Sigmoid colon (tissue), 7 donors: ENCODE measurements around the gene PM20D1. TPM values are rescaled to one million over a fixed set of nuclear protein-coding genes. Genes with fewer than 3 reads are reported as not detected.

ENCODE experiments used
- DNase-seq: peaks from one replicate; pipeline ENCODE4 v3.0.0-alpha.2; 2019
- H3K27ac ChIP-seq, 4 donors: fragments of 200-600 bp; sonication (generic); one replicate each; pipeline ENCODE4 v1.5.1; 2016 to 2019; ENCODE audit warnings: mild to moderate bottlenecking in 1 of 4
- H3K27me3 ChIP-seq, 3 donors: fragments of 200-600 bp; sonication (generic); one replicate each; pipeline ENCODE4 v1.5.1; 2019; ENCODE audit warnings: mild to moderate bottlenecking in 1 of 3
- H3K36me3 ChIP-seq, 4 donors: fragments of 200-600 bp; sonication (generic); one replicate each; pipeline ENCODE4 v1.5.1; 2016 to 2019
- H3K4me1 ChIP-seq, 4 donors: fragments of 200-600 bp; sonication (generic); one replicate each; pipeline ENCODE4 v1.5.1; 2017 to 2019
- H3K4me3 ChIP-seq, 4 donors: fragments of 200-600 bp; sonication (generic); one replicate each; pipeline ENCODE4 v1.5.1; 2017 to 2019; ENCODE audit warnings: mild to moderate bottlenecking in 2 of 4, moderate library complexity in 1 of 4
- H3K9me3 ChIP-seq, 4 donors: fragments of 200-600 bp in 3 of 4; sonication (generic) in 3 of 4; one replicate each; pipeline versions ENCODE4 v1.5.1 to v1.6.1; 2013 to 2019
- EP300 ChIP-seq, 4 donors: sonication (generic); formaldehyde crosslinking; IDR thresholded peaks; one replicate each; pipeline ENCODE4 v1.6.1; 2017; ENCODE audit warnings: antibody characterized with exemption in 4 of 4
- POLR2A ChIP-seq, 2 donors: fragments of 450-650 bp; IDR thresholded peaks; one replicate each; pipeline ENCODE4 v1.6.1; 2016; ENCODE audit warnings: antibody characterized with exemption in 2 of 2, mild to moderate bottlenecking in 2 of 2, moderate library complexity in 2 of 2
- POLR2AphosphoS5 ChIP-seq, 4 donors: sonication (generic); formaldehyde crosslinking; IDR thresholded peaks; one replicate each; pipeline ENCODE4 v1.6.1; 2017; ENCODE audit warnings: antibody characterized with exemption in 4 of 4
- WGBS, 2 donors: extraction: QIAGEN DNeasy Blood & Tissue Kit; methylation state at CpG; one replicate each; pipeline ENCODE4 v1.1.7; 2013; 5-methylcytosine and 5-hydroxymethylcytosine counted together
- intact Hi-C: fragments of 100-400 bp; cut with DNase I; formaldehyde crosslinking; loops from one replicate; pipeline ENCODE4 v1.15.1; 2023
- polyA plus RNA-seq, 3 donors: library from polyadenylated mRNA; stranded (reverse); fragments of 200-250 nt; gene quantifications; one replicate each; pipeline ENCODE4 v1.2.3, GENCODE V29; 2013
- total RNA-seq, 4 donors: library from RNA; depleted of rRNA; stranded (reverse); fragments of >200 nt; gene quantifications; one replicate each; pipeline ENCODE4 v1.1.0, GENCODE V29; 2016
- TF ChIP-seq, protein P1 (sequence below), 4 experiments: fragments of 450-650 bp in 3 of 4; fragments of 200-600 bp in 1 of 4; IDR thresholded peaks; one replicate each; pipeline ENCODE4 v1.5.1; 2016 to 2019; ENCODE audit warnings: antibody characterized with exemption in 4 of 4, mild to moderate bottlenecking in 3 of 4, moderate library complexity in 2 of 4
- donor health status: healthy with polysubstance abuse.
- donor health status: Bipolar disorder and iron deficiency.
- donor health status: healthy.

The PM20D1 gene
- total and polyA plus RNA-seq, 7 donors = 0.19 to 0.36 TPM; not detected in 5

GRCh38 chr1:205794011-205794730 lies 55.8 kb downstream of the PM20D1 start:
- no peak overlapping the region for H3K27ac ChIP-seq
- 66 to 74% methylated on average over 5 of the region's 5 CpGs for WGBS, 2 donors
- intact Hi-C loops = loop anchor here (5.0 kb wide), 2 partner anchors 123 to 313 kb away; no protein-coding TSS in a partner anchor
- no peaks in the 10 kb centered on the region for H3K27me3 ChIP-seq
- no peaks in the 10 kb centered on the region for H3K9me3 ChIP-seq
- no peaks in the 10 kb centered on the region for H3K4me1 ChIP-seq
- H3K36me3 ChIP-seq = peaks cover 24 to 98% (median 46%) of the 10 kb centered on the region in 4 donors
- H3K4me3 ChIP-seq = no peak overlapping the region
- DNase-seq = no peak
- TF ChIP-seq POLR2AphosphoS5 (IDR thresholded peaks at IDR 0.05) = no peak
- TF ChIP-seq EP300 (IDR thresholded peaks at IDR 0.05) = no peak
- TF ChIP-seq, protein P1, sequence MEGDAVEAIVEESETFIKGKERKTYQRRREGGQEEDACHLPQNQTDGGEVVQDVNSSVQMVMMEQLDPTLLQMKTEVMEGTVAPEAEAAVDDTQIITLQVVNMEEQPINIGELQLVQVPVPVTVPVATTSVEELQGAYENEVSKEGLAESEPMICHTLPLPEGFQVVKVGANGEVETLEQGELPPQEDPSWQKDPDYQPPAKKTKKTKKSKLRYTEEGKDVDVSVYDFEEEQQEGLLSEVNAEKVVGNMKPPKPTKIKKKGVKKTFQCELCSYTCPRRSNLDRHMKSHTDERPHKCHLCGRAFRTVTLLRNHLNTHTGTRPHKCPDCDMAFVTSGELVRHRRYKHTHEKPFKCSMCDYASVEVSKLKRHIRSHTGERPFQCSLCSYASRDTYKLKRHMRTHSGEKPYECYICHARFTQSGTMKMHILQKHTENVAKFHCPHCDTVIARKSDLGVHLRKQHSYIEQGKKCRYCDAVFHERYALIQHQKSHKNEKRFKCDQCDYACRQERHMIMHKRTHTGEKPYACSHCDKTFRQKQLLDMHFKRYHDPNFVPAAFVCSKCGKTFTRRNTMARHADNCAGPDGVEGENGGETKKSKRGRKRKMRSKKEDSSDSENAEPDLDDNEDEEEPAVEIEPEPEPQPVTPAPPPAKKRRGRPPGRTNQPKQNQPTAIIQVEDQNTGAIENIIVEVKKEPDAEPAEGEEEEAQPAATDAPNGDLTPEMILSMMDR (IDR thresholded peaks at IDR 0.05) = no peak
- no peak for TF ChIP-seq POLR2A (IDR thresholded peaks at IDR 0.05)

- TF ChIP-seq, protein P1 (IDR thresholded peaks at IDR 0.05) = no peak
- no peak for TF ChIP-seq POLR2A (IDR thresholded peaks at IDR 0.05)
- no peak for TF ChIP-seq POLR2AphosphoS5 (IDR thresholded peaks at IDR 0.05)
- no peak for TF ChIP-seq EP300 (IDR thresholded peaks at IDR 0.05)
- intact Hi-C loops = loop anchor here (5.0 kb wide), 2 partner anchors 124 to 314 kb away; no protein-coding TSS in a partner anchor
- Histone ChIP-seq H3K27me3 (no peaks in the 10 kb centered on the region), H3K4me1 (no peaks in the 10 kb centered on the region), H3K9me3 (no peaks in the 10 kb centered on the region), H3K4me3 (no peak overlapping the region), H3K36me3 (peaks cover 13 to 88% (median 37%) of the 10 kb centered on the region in 4 donors), H3K27ac (no peak overlapping the region)
- 83 to 86% methylated on average over 6 of the region's 6 CpGs for WGBS, 2 donors
- DNase-seq = no peak
Measured at GRCh38 chr1:205792961-205793673, 56.8 kb downstream of the PM20D1 start.

- H3K27me3 ChIP-seq = no peaks in the 10 kb centered on the region
- no peak for DNase-seq
- intact Hi-C loops = loop anchor here (5.0 kb wide), 2 partner anchors 125 to 315 kb away; no protein-coding TSS in a partner anchor
- H3K9me3 ChIP-seq = no peaks in the 10 kb centered on the region
- H3K4me3 ChIP-seq = no peak overlapping the region
- TF ChIP-seq EP300 (IDR thresholded peaks at IDR 0.05) (no peak), POLR2AphosphoS5 (IDR thresholded peaks at IDR 0.05) (no peak), POLR2A (IDR thresholded peaks at IDR 0.05) (no peak)
- TF ChIP-seq, protein P1 (IDR thresholded peaks at IDR 0.05) = no peak
- peaks cover 8 to 82% (median 35%) of the 10 kb centered on the region in 4 donors for H3K36me3 ChIP-seq
- no peak overlapping the region for H3K27ac ChIP-seq
- 78 to 91% methylated on average over 8 of the region's 8 CpGs for WGBS, 2 donors
- no peaks in the 10 kb centered on the region for H3K4me1 ChIP-seq
Measured at GRCh38 chr1:205792481-205792881, 57.5 kb downstream of the PM20D1 start.

DNA sequence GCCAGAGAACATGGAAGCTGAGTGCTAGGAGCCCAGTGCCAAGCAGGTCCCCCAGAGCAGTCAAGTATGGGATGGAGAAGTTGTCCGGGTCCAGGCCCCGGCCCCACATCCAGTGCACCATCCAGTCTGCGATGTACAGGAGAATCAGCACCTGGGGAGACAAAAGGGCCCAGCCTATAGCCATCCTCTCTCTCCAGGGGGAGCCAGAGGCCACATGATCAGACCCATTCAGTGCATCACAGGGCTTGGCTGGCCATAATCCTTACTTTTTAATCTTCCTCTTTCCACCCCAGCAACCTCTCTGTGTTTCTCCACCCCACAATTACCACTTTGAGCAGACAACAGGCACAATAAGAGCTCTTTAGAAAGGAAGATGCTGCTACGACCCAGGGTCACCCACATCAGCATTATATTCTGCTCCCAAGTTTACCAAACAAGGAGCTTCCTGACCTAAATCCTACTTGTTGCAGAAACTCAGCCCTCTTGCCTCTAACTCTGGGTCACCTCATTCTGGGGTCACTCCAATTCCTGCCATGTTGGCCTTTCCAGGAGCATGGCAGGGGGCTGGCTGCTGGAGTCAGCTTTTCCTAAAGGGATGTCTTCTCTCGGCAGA lies 58.3 kb downstream of the PM20D1 start:
- intact Hi-C loops = loop anchor here (1.0 to 5.0 kb wide), 3 partner anchors 126 to 316 kb away; no protein-coding TSS in a partner anchor
- H3K4me3 ChIP-seq = no peak overlapping the region
- DNase-seq = no peak

More for the DNA sequence above, 58.3 kb downstream of the PM20D1 start:
- no peaks in the 10 kb centered on the region for H3K9me3 ChIP-seq
- H3K27ac ChIP-seq = no peak overlapping the region
- no peaks in the 10 kb centered on the region for H3K4me1 ChIP-seq
- no peaks in the 10 kb centered on the region for H3K27me3 ChIP-seq
- WGBS, 2 donors = 49 to 72% methylated on average over 5 of the region's 5 CpGs
- peaks cover 5 to 74% (median 27%) of the 10 kb centered on the region in 4 donors for H3K36me3 ChIP-seq
- TF ChIP-seq POLR2A (IDR thresholded peaks at IDR 0.05) = no peak
- TF ChIP-seq, protein P1 (IDR thresholded peaks at IDR 0.05) = peak; percentile 19 to 80 (median 60)
